VCaP (cell line): ENCODE results near the gene CIAO3.

Source experiments
- H3K27ac ChIP-seq: fragments of 450-650 bp; 2 replicates; pipeline ENCODE4 v1.5.1; 2017
- CTCF ChIP-seq: fragments of 450-650 bp; conservative IDR thresholded peaks from 2 replicates; pipeline ENCODE4 v1.5.1; 2017; ENCODE audit warnings: mild to moderate bottlenecking, moderate library complexity

Gene CIAO3

GRCh38 chr16:711548-712320, 29.1 kb downstream of the CIAO3 start:
- peak; percentile 89 for TF ChIP-seq CTCF
- no peak overlapping the region for H3K27ac ChIP-seq

- no peak overlapping the region for H3K27ac ChIP-seq
- no peak for TF ChIP-seq CTCF
Measured at GRCh38 chr16:711084-711483, 29.7 kb downstream of the CIAO3 start.

GRCh38 chr16:710500-711075, 30.2 kb downstream of the CIAO3 start:
- TF ChIP-seq CTCF, result no peak
- no peak overlapping the region for H3K27ac ChIP-seq

- no peak overlapping the region for H3K27ac ChIP-seq
- no peak for TF ChIP-seq CTCF
Measured at GRCh38 chr16:709566-710499, 31.0 kb downstream of the CIAO3 start.

- no peak overlapping the region for H3K27ac ChIP-seq
- TF ChIP-seq CTCF, result no peak
Measured at GRCh38 chr16:708959-709358, 31.8 kb downstream of the CIAO3 start.

GRCh38 chr16:708019-708418, 32.8 kb downstream of the CIAO3 start:
- TF ChIP-seq CTCF, result no peak
- H3K27ac ChIP-seq, result no peak overlapping the region

- H3K27ac ChIP-seq, result no peak overlapping the region
- no peak for TF ChIP-seq CTCF
Measured at GRCh38 chr16:707062-707538, 33.7 kb downstream of the CIAO3 start.
